Measurements from ENCODE around the gene FAM47E. TPM values are rescaled to one million over a fixed set of nuclear protein-coding genes. Genes with fewer than 3 reads are reported as not detected.
A peak's percentile ranks its signal among the peaks of the same experiment; 100 is the strongest.

FAM47E gene
- total RNA-seq, 2 experiments from 2014 or later = not detected

DNA sequence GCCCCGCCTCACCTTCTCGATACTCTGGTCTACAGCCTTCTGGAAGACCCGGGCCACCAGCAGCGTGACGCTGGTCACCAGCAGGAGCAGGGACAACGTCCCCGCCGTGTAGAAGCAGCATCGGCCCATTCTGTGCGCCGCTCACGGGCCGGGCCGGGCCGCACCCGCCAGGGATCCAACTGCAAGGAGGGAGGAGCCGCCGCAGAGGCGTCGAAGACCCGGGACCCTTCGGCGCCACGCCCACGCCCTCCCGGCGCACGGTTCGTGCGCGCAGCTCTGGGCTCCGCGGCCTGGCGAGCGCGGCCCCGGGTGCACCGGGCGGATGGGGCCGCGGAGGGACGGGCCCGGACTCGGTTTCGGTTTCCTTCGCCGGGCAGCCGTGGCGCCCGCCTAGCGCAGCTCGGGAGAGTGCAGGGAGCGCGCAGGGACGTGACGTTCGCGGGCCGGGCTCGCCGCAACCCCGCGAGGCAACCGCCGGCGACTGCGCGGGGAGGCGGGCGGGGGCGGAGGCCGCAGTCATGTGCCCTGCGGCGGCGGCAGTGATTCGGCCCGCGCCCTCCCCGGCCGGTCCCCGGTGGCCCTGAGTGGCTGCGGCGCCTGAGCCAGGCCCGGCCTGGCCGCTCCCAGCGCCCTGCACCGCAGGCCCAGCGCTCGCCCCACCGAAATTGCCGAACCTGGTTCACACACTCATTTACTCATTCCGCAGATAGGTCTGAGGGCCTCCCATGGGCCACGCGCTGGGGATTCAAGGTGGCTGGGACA lies 37.9 kb upstream of the FAM47E start, which contains the start of gene SCARB2:
TSS of gene SCARB2 (minus strand) at position 410 of the 762 bp plus-strand sequence. CDS start at position 129, 281 bp downstream.
- POLR2A ChIA-PET = interaction anchor here (0.7 to 2.7 kb wide), 7 partner anchors 9 to 273 kb away, joined by 3 to 12 read pairs (median 3); partner anchors contain the start of genes NAAA and NUP54

DNA sequence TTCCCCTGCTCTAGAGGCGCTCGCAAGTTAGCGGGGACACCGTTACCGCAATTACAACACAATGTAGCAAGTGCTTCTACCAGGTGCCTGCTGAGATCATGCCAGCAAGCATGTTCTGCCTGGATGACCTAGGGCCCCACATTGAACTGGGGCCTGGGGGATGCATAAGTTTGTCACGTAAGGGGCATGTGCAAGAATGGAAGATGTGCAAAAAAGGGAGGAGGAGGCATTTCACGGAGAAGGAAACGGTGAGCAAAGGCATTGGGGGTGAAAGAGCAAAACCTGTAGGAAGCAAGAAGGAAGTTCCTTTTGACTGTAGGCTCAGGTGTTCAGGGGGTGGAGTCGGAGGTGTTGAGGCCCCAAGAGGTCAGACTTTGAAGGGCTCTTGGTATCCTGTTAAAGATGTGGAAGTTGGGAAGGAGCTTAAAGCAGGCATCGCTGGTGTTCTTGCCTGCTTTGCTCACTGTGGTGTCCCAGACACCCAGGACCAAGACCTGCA lies 37.3 kb upstream of the FAM47E start:
- ChIA-PET POLR2A (interaction anchor here (1.0 to 2.4 kb wide), 6 partner anchors 9 to 274 kb away, joined by 3 to 12 read pairs (median 4); partner anchors contain the start of genes NAAA and STBD1), CTCF (interaction anchor here (0.6 to 3.8 kb wide), 4 partner anchors 22 to 226 kb away, joined by 3 to 15 read pairs (median 6); partner anchors contain the start of gene STBD1)
- no peak for DNase-seq
- Mint-ChIP-seq H3K36me3 (ENCODE audit: low read depth) (no peaks in the 10 kb centered on the region), H3K9me3 (no peaks in the 10 kb centered on the region), H3K4me3 (peak overlapping the region; percentile 79), H3K27ac (peak overlapping the region; percentile 61), H3K4me1 (peaks cover 33% of the 10 kb centered on the region), H3K27me3 (no peaks in the 10 kb centered on the region)

More for the DNA sequence above, 37.9 kb upstream of the FAM47E start, which contains the start of gene SCARB2:
- CTCF ChIA-PET = interaction anchor here (0.6 to 3.8 kb wide), 5 partner anchors 14 to 227 kb away, joined by 3 to 15 read pairs (median 4); partner anchors contain the start of gene STBD1
- Mint-ChIP-seq H3K36me3 (ENCODE audit: low read depth) (no peaks in the 10 kb centered on the region), H3K4me1 (peaks cover 34% of the 10 kb centered on the region), H3K4me3 (peak within 1 kb of the TSS; percentile 79), H3K9me3 (no peaks in the 10 kb centered on the region), H3K27ac (peak within 1 kb of the TSS; percentile 61), H3K27me3 (no peaks in the 10 kb centered on the region)
- DNase-seq = peak; percentile 76

DNA sequence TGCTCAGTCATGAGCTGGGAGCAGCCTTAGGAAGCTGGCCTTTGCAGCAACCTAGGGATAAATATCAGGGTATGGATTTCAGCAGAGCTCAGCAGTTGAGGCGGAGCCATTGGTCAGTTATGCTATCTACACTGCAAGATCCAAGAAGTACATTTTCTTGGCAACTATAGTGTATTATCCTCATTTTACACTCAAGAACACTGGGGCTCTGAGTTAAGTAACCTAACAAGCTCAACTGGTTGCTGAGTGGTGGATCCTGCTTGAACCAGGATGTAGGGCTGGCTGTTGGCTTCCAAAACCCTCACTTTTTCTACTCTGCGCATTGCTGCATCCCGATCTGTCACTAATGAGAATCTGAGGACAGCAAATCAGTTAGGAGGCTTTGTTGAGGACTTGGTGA lies 36.4 kb upstream of the FAM47E start:
- no peaks in the 10 kb centered on the region for H3K9me3 Mint-ChIP-seq
- H3K27ac Mint-ChIP-seq = no peak overlapping the region
- POLR2A ChIA-PET = interaction anchor here (1.0 to 2.4 kb wide), 2 partner anchors 36 to 91 kb away, joined by 3 to 5 read pairs; partner anchors contain the start of gene STBD1
- DNase-seq = no peak
- no peak overlapping the region for H3K4me3 Mint-ChIP-seq
- H3K36me3 Mint-ChIP-seq (ENCODE audit: low read depth) = no peaks in the 10 kb centered on the region
- CTCF ChIA-PET = interaction anchor here (1.6 kb wide), 1 partner anchor 35 kb away, joined by 7 read pairs; no protein-coding TSS in a partner anchor
- H3K27me3 Mint-ChIP-seq = no peaks in the 10 kb centered on the region
- peaks cover 37% of the 10 kb centered on the region for H3K4me1 Mint-ChIP-seq

DNA sequence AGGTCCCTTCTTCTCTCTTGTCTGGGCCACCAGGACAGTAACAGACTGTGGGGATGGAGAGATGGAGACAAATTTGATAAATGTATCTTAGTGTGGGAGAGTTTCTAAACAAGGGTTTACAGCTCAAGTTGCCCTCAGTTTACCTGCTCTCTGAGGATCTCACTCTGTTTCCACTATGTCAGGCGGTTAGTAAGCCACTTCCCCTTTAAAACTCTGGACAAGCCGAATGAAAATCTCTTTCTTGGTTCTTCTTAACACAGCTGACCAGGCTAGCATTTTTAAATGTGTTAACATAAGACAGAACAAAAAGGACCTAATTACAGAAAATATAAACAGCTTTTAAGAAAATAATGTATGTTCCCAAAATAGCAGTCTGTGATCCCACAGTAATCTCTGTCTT lies 35.0 kb upstream of the FAM47E start:
- H3K27me3 Mint-ChIP-seq = no peaks in the 10 kb centered on the region
- H3K27ac Mint-ChIP-seq = no peak overlapping the region
- H3K9me3 Mint-ChIP-seq = no peaks in the 10 kb centered on the region
- H3K36me3 Mint-ChIP-seq (ENCODE audit: low read depth) = no peaks in the 10 kb centered on the region
- H3K4me3 Mint-ChIP-seq = no peak overlapping the region
- DNase-seq = no peak
- CTCF ChIA-PET = no interaction called here
- POLR2A ChIA-PET = interaction anchor here (2.4 kb wide), 1 partner anchor 89 kb away, joined by 5 read pairs; the partner anchor contains the start of gene STBD1
- H3K4me1 Mint-ChIP-seq = peaks cover 31% of the 10 kb centered on the region

DNA sequence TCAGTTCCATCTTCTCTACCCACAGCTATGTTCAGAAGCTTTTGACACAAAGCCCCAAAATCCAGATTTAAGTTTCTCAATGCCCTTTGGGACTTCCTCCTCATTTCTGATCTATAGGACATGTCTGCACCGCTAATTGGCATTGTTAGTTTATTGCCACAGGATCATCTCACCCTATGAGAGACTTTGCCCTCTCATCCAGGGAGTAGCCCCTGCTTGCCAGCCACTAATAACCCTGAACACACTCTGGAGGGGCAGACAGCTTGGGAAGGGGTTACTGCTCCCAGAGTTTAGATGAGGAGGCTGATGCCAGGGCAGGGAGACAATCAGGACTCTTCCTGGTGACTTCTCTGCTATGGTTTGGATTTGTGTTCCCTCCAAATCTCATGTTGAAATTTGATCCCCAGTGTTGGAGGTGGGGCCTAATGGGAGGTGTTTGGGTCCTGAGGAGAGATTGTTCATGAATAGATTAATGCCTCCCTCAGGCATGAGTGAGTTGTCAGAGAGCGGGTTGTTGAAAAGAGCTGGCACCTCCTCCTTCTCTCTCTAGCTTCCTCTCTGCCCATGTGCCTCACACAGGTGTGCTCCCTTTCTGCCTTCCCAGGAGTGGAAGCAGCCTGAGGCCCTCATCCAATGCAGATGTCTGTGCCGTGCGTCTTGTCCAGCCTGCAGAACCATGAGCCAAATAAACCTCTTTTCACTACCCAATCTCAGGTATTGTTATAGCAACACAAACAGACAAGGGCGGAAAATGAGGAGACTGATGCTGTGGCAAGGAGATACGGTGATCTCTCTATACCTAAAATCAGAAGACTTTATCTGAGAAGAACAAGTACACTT lies 34.3 kb upstream of the FAM47E start:
- ChIA-PET POLR2A (no interaction called here), CTCF (no interaction called here)
- H3K27ac Mint-ChIP-seq = no peak overlapping the region

DNA sequence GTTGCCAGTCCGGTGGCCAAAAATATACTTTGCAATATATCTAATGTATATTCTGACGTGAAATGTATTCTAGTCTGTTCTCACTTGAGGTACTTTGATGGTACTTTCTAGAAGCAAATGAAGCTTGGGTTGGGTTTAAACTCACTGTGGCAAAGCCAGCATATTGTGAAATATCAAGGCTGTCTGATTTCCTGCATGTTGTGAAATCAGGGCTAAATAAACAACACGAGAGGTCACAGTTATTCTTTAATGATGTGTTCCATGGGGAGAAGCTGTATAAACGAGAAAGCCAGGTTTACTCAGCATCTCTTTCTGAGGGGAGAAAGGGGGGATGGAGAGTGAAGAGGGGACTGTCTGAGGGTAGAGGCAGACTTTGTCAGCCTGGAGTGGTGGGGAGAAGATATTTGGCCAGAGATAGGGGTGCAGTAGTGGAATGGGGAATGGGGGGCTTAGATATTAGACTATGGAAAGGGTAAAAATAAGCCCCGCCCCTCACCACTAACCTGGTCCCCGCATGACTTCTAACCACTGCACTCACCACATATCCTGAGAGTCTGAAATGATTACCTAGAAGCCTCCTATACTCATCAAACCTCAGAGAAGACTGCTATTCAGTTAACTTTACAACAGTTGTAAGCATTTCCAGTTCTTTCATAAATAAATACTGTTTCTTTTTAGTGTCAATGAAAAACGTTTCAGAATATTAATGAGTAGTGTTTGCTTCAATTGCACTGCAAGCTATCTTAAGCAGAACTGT lies 32.0 kb upstream of the FAM47E start:
- CTCF ChIA-PET = interaction anchor here (0.8 kb wide), 1 partner anchor 40 kb away, joined by 3 read pairs; no protein-coding TSS in a partner anchor
- no peaks in the 10 kb centered on the region for H3K9me3 Mint-ChIP-seq
- no peak overlapping the region for H3K27ac Mint-ChIP-seq
- no peaks in the 10 kb centered on the region for H3K27me3 Mint-ChIP-seq
- H3K4me3 Mint-ChIP-seq = no peak overlapping the region
- no peak for DNase-seq
- peaks cover 12% of the 10 kb centered on the region for H3K4me1 Mint-ChIP-seq
- H3K36me3 Mint-ChIP-seq (ENCODE audit: low read depth) = no peaks in the 10 kb centered on the region
- POLR2A ChIA-PET = no interaction called here

More for the DNA sequence above, 34.3 kb upstream of the FAM47E start:
- no peak for DNase-seq
- H3K9me3 Mint-ChIP-seq = no peaks in the 10 kb centered on the region
- no peak overlapping the region for H3K4me3 Mint-ChIP-seq
- H3K36me3 Mint-ChIP-seq (ENCODE audit: low read depth) = no peaks in the 10 kb centered on the region
- H3K4me1 Mint-ChIP-seq = peaks cover 25% of the 10 kb centered on the region
- no peaks in the 10 kb centered on the region for H3K27me3 Mint-ChIP-seq

DNA sequence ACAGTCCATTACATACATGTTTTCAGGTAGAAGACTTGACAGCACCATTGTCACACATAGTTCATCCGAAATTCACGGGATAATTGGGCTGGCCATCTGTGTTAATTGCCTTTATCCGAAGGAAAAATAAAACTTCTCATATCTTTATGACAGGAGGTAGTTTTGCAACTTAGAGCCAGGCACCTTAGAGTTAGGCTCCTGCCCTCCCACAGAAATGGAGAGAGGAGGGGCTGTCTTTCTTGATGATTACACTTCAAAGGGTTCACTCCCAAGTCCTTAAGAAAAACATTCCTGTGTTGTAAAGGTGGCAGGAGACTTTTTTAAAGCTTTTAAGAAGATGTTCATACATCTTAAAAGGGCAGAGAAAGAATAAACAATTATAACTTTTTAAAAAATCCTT lies 27.4 kb upstream of the FAM47E start:
- CTCF ChIA-PET = interaction anchor here (1.2 kb wide), 1 partner anchor 154 kb away, joined by 3 read pairs; no protein-coding TSS in a partner anchor
- no peak overlapping the region for H3K4me3 Mint-ChIP-seq

DNA sequence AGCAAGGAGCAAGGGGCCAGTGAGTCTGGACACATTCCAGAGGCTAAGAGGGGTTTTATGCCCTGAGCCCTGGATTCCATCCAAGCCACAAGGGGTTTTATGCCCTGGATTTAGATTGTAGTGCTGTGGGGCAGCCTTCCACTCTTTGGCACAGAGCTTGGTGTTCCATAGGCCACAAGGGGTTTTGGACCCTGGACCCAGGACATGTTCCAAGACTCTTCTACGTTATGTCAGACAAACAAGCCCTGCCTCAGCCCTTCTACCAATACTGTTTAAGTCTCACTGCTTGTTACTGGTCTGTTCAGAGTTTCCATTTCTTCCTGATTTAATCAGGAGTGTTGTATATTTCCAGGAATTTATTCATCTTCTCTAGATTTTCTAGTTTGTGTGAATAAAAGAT lies 25.1 kb upstream of the FAM47E start:
- CTCF ChIA-PET = no interaction called here
- H3K9me3 Mint-ChIP-seq = peaks cover 3% of the 10 kb centered on the region
- no peaks in the 10 kb centered on the region for H3K4me1 Mint-ChIP-seq
- H3K27ac Mint-ChIP-seq = no peak overlapping the region
- H3K27me3 Mint-ChIP-seq = peaks cover 8% of the 10 kb centered on the region
- POLR2A ChIA-PET = no interaction called here
- no peaks in the 10 kb centered on the region for H3K36me3 Mint-ChIP-seq (ENCODE audit: low read depth)
- no peak for DNase-seq
- no peak overlapping the region for H3K4me3 Mint-ChIP-seq

More for the DNA sequence above, 27.4 kb upstream of the FAM47E start:
- Mint-ChIP-seq H3K4me1 (peaks cover 5% of the 10 kb centered on the region), H3K27me3 (peaks cover 8% of the 10 kb centered on the region), H3K27ac (no peak overlapping the region), H3K36me3 (ENCODE audit: low read depth) (no peaks in the 10 kb centered on the region), H3K9me3 (peaks cover 3% of the 10 kb centered on the region)
- POLR2A ChIA-PET = no interaction called here
- DNase-seq = no peak

DNA sequence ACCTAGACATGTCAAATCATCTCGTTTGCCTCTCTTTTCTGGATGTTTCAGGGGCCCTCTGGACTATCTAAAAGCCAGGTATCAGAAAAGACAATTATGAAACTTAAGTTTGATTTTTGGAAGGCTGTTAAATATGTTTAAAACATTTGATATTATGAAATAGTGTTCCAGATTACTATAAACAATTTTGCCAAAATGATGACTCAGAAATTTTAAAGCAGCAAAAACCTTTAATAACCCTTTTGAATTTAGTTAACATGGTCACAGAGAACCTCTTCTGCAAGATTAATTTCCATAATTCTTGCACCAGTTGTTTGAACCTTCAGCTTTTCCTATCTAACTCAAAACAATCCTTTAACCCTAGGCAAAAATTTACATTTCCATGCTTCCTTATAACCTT lies 18.8 kb upstream of the FAM47E start:
- H3K27ac Mint-ChIP-seq = no peak overlapping the region
- no peaks in the 10 kb centered on the region for H3K4me1 Mint-ChIP-seq
- H3K9me3 Mint-ChIP-seq = peaks cover 3% of the 10 kb centered on the region
- POLR2A ChIA-PET = no interaction called here
- no peaks in the 10 kb centered on the region for H3K36me3 Mint-ChIP-seq (ENCODE audit: low read depth)
- H3K27me3 Mint-ChIP-seq = peaks cover 2% of the 10 kb centered on the region
- CTCF ChIA-PET = no interaction called here
- no peak for DNase-seq
- no peak overlapping the region for H3K4me3 Mint-ChIP-seq

DNA sequence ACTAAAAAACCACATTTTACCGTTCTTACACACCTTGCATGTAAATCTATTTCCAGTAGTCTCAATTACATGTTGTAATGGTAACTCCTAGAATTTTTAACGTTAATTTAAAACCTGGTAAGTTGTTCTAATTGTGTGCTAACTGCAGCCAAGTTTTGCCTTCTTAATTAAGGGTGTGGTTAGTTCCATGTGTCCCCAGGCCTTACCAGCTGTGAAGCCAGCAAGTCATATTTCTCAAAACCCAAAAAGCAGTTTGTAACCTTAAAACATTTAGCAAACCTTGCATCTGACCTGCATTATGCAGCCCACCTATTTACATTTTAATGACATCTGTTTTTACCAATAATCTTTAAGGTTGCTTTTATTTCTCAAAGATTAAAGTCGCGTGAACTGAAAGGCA lies 18.4 kb upstream of the FAM47E start:
- Mint-ChIP-seq H3K27me3 (peaks cover 2% of the 10 kb centered on the region), H3K27ac (no peak overlapping the region), H3K4me1 (no peaks in the 10 kb centered on the region), H3K9me3 (peaks cover 3% of the 10 kb centered on the region), H3K36me3 (ENCODE audit: low read depth) (no peaks in the 10 kb centered on the region), H3K4me3 (no peak overlapping the region)
- CTCF ChIA-PET = no interaction called here
- POLR2A ChIA-PET = no interaction called here
- DNase-seq = no peak

DNA sequence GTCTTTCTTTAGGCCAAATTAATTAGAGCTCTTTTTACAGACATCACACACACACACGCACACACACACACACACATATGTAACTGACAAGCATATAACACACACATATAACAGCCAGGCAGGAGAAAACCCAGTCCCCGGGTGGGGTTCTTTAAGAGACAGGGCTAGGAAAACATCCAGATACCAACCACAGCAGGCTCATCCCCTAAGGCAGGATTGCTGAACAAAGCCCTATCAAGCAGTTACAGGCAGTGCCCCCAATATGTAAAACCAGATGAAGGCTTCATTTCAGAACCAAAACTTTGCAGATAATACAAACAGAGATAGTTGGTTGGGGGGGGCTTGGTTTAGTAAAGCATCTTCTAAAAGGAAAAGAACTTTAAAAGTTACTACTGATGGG lies 18.0 kb upstream of the FAM47E start:
- Mint-ChIP-seq H3K27me3 (peaks cover 2% of the 10 kb centered on the region), H3K27ac (no peak overlapping the region), H3K4me1 (no peaks in the 10 kb centered on the region), H3K9me3 (peaks cover 2% of the 10 kb centered on the region), H3K4me3 (no peak overlapping the region), H3K36me3 (ENCODE audit: low read depth) (no peaks in the 10 kb centered on the region)
- ChIA-PET CTCF (no interaction called here), POLR2A (no interaction called here)
- DNase-seq = no peak

DNA sequence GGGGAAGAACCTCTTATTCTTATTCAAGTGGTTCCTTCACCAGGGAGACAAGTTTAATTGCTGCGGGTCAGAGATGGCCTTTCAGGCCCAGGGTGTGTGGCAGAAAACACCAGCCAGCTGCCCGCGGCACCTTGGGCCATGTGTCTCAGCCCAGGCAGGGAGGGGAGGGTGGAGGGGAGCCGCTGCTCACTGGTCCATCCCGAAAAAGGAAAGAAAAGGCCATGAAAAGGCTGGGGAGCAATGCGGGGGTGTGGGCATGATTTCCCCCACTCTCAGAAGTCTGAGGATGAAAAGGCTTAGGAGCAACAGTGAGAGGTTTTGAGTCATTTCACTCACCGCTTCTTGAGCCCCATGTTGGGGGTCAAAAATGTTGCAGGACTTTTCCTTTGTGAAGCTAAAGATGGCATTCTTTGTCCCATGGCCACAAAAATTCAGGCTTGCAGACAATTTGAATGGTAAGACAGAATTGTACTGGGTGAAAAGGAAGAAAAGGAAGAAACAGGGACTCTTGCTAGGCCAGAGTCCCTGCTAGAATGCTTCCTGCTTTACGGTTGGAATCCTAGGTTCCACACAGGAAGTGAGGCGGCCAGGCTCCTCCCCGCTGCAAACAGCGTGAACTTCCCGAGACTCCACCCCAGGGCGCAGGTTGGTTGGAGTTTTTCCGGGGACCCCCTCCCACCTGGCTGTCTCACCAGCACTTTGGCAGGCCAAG lies 17.4 kb upstream of the FAM47E start:
- no peak for DNase-seq
- H3K4me1 Mint-ChIP-seq = no peaks in the 10 kb centered on the region
- ChIA-PET POLR2A (no interaction called here), CTCF (no interaction called here)
- no peak overlapping the region for H3K4me3 Mint-ChIP-seq
- H3K27me3 Mint-ChIP-seq = peaks cover 5% of the 10 kb centered on the region
- H3K27ac Mint-ChIP-seq = no peak overlapping the region
- no peaks in the 10 kb centered on the region for H3K36me3 Mint-ChIP-seq (ENCODE audit: low read depth)
- no peaks in the 10 kb centered on the region for H3K9me3 Mint-ChIP-seq

Data from activated CD4-positive, alpha-beta memory T cell treated with anti-CD3 and anti-CD28 coated beads, Interleukin-2, amount 10 ng/mL, durations not matched to agents 7 days and 5 days (primary cell).